LNCAP (cell line): Measurements from ENCODE around the gene GNL2.

Experiments used
- TF ChIP-seq, protein P1 (sequence below): fragments of 450-650 bp; IDR thresholded peaks from 2 replicates; pipeline ENCODE4 v1.5.1; 2017; ENCODE audit warnings: mild to moderate bottlenecking

The GNL2 gene

DNA sequence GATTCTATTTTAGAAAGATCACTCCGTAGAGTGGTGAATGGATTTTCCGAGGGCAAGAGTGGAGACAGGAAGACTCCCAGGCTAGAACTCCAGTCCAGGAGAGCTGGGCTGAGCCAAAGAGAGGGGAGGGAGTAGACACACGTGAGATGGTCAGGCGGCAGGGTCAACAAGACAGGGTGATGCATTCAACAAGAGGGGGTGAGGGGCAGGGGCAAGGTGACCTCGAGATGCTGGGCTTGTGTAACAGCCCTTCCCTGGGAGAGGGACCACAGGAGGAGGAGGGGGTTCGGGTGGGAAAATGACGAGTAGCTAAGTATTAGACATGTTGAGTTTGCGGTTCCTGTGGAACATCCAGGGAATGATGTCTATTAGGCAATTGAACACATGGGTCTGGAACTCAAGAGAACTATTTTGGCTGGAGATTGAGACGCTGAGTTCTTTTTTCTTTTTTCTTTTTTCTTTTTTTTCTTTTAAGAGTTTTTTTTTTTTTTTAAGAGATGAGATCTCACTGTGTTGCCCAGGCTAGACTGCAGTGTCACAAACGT, 25.7 kb upstream of the GNL2 start:
- TF ChIP-seq, protein P1, sequence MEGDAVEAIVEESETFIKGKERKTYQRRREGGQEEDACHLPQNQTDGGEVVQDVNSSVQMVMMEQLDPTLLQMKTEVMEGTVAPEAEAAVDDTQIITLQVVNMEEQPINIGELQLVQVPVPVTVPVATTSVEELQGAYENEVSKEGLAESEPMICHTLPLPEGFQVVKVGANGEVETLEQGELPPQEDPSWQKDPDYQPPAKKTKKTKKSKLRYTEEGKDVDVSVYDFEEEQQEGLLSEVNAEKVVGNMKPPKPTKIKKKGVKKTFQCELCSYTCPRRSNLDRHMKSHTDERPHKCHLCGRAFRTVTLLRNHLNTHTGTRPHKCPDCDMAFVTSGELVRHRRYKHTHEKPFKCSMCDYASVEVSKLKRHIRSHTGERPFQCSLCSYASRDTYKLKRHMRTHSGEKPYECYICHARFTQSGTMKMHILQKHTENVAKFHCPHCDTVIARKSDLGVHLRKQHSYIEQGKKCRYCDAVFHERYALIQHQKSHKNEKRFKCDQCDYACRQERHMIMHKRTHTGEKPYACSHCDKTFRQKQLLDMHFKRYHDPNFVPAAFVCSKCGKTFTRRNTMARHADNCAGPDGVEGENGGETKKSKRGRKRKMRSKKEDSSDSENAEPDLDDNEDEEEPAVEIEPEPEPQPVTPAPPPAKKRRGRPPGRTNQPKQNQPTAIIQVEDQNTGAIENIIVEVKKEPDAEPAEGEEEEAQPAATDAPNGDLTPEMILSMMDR, result no peak

DNA sequence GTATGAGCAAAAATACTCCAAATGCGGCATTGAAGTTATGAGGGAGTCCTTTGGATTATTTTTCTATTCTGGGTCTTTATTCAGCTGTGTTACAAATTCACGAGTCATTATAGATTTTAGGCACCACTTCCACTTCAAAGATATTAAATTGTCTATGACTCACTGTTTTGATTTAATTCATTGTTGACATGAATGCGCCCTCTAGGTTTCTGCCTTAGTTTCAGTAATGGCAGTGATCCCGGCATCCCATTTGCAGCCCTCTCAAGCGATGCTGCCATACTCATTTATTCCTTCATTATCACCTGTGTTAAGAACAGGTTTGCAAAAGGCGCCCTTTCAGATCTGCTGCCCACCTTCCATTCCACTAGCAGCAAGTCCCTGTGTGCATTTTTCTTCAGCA, 25.0 kb upstream of the GNL2 start:
- TF ChIP-seq, protein P1, result no peak

DNA sequence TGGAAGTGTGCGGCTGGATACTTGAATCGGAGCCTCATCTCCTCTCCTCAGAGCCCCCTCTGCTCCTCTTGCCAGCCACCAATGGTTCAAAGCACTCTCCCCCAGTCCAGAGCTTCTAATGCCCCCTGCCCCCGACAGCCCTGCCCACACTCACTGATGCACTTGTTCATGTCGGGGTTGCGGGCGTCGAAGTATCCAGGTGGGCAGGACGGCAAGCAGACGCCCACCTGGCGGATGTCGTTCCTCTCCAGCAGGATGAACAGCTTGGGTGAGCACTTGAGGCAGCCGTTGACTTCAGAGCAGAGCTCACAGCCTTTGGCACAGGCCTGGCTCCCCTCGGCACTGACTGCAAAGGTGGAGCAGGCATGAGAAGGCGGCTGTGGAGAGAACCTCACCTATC, 20.6 kb upstream of the GNL2 start:
- TF ChIP-seq, protein P1, result no peak

DNA sequence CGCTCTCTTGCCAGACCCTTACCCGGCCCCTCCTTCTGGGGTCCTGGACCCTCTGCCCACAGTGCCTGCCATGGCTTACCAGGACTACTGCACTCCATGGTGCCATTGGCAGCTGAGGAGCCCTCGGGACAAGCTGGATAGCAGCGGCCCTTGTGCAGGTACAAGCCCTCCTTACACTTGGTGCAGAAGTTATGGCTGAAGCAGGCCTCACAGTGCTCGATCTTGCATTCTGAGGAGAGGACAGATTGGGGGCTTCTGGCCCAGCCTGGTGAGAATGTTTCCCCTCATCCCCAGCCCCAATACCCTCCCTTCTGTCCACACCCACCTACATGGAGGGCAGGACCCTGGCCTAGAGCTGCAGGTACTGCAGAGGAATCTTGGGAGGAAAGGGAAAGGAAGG, 18.4 kb upstream of the GNL2 start:
- TF ChIP-seq, protein P1, result no peak

DNA sequence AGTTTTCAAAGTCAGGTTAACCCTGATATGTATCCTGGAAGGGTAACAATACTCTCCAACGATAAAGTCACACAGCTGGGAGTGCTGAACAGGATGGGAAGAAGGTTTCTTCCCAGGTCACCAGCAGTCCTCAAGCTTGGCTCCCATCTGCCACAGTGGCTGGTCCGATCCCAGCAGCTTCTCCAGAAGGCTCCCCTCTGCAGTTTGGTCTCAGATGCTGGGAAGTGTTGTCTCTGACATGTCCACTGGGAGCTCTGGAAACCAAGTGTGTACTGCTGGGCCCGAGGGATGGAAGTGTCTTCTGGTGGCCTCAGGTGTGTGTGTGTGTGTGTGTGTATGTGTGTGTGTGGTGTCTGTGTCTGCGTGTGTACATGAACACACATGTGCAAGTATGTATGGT, 16.4 kb upstream of the GNL2 start:
- TF ChIP-seq, protein P1, result no peak

DNA sequence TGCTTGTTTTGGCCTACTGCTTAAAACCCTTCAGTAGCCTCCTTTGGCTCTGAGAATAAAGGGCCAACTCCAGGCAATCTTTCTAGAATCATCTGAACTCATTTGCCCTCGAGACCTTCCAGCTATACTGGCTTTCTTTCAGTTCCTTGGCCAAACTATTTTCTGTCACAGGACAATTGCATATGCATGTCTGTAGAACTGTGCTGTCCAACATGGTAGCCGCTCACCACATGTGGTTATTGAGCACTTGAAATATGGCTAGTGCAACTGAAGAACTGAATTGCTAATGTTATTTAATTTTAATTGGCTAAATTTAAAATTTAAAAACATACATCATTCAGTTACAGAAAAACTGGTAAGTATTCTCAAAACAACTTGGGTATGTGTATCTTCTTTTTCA, 14.3 kb upstream of the GNL2 start:
- TF ChIP-seq, protein P1, result no peak

DNA sequence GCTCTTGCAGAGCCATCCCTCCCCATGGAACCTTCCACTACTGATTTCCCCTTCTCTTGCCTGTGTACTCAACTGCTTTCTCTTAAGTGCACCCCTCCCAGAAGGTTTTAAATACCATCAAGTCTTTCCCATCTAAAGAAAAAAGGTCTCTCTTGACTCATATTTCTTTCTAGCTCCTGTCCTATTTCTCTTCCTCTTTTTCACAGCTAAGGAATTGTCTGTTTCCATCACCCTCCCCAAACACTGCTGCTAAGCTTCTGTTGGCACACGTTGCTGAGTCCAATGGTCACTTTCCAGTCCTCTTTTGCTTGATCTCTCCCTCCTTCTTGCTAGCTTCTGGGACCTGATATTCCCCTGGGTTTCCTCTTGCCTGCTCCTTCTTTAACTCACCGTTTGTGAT, 13.3 kb upstream of the GNL2 start:
- TF ChIP-seq, protein P1, result no peak
